Mucosa of rectum (tissue), 2 donors: ENCODE results near the gene ADAMTS20.

Source experiments
- H3K27ac ChIP-seq, 2 donors: one replicate each; pipeline ENCODE4 v1.7.0; 2013; ENCODE audit warnings: inconsistent platforms in 2 of 2, low read depth in 2 of 2, low read length in 2 of 2
- H3K27me3 ChIP-seq, 2 donors: one replicate each; pipeline ENCODE4 v1.7.0; 2013; ENCODE audit warnings: low read length in 2 of 2; ENCODE audit not compliant: control insufficient read depth in 2 of 2, insufficient read depth in 2 of 2
- H3K36me3 ChIP-seq, 2 donors: one replicate each; pipeline ENCODE4 v1.7.0; 2013; ENCODE audit warnings: low read length in 2 of 2; ENCODE audit not compliant: control insufficient read depth in 2 of 2, insufficient read depth in 2 of 2
- H3K4me1 ChIP-seq, 2 donors: one replicate each; pipeline ENCODE4 v1.7.0; 2013; ENCODE audit warnings: low read length in 2 of 2, mild to moderate bottlenecking in 1 of 2; ENCODE audit not compliant: control insufficient read depth in 2 of 2, insufficient read depth in 2 of 2
- H3K4me3 ChIP-seq, 2 donors: one replicate each; pipeline ENCODE4 v1.7.0; 2013; ENCODE audit warnings: low read length in 2 of 2
- H3K9ac ChIP-seq, 2 donors: one replicate each; pipeline ENCODE4 v1.7.0; 2013; ENCODE audit warnings: low read length in 2 of 2, low read depth in 1 of 2, mild to moderate bottlenecking in 1 of 2
- H3K9me3 ChIP-seq, 2 donors: one replicate each; pipeline ENCODE4 v1.7.0; 2013; ENCODE audit warnings: low read length in 2 of 2; ENCODE audit not compliant: control insufficient read depth in 2 of 2
- donor health status: healthy.
- donor health status: Normal muscosa, but diverticular disease.

Gene ADAMTS20

DNA sequence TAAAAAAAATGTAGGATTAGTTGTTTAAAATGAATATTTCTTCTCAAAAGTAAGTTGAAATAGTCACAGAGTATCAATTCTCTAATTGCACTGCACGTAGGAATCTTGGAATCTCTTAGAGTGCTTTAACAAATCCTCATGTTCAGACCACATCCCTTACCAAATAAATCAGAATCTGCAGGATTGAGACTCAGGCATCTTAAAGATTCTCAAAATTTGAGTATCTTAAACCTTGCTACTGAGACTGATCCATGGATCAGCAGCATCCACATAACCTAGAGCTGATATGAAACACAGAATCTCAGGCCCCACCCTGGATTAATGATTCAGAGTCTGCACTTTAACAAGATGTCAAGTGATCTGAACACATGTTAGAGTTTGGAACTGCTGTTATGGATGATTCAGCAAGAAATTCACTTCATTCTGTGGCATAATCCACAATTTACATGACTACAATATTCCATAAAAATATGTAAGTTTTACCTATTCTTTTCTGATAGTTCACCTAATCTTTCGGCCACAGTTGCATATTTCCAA is 58.7 kb downstream of the ADAMTS20 start:
- Histone ChIP-seq H3K27ac (no peak overlapping the region), H3K36me3 (no peaks in the 10 kb centered on the region), H3K4me1 (no peaks in the 10 kb centered on the region), H3K9me3 (no peaks in the 10 kb centered on the region), H3K27me3 (no peaks in the 10 kb centered on the region), H3K9ac (no peak overlapping the region), H3K4me3 (no peak overlapping the region)

DNA sequence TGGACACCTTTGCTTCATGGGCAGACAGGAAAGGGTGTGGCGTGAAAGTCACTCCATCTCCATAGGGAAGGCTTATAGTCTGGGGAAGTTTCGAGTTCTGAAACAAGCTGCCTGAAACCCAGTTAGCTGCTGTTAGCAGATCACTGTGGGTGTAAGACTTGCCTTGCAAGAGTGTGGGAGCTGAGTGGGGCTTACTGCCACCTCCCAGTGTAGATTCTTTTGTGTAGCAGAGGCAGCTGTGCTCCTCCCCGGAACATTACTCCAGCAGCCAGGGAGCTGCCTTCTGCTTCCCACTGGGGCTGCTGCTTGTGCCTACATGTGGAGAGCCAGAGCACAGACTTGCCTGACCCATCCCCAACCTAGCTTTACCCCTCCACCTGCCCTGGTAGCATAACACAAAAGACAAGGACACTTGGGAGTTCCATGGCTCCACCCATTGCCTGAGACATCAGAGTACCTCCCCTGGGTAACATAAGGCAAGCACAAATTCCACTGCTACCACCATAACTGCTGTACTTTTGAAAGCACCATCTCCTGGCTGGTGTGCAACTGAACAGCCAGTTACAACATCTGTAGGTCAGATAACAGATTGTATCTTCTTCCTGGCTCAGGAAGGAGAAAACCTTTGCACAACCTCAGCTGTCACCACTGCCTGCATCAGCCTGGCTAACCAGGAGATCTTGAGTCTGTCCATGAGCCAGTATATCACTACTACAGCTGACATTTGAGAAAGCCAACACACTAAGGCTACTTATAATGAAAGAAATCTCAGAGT is 69.5 kb downstream of the ADAMTS20 start:
- Histone ChIP-seq H3K27ac (no peak overlapping the region), H3K9me3 (no peaks in the 10 kb centered on the region), H3K36me3 (no peaks in the 10 kb centered on the region), H3K9ac (no peak overlapping the region), H3K4me3 (no peak overlapping the region), H3K27me3 (no peaks in the 10 kb centered on the region), H3K4me1 (no peaks in the 10 kb centered on the region)

DNA sequence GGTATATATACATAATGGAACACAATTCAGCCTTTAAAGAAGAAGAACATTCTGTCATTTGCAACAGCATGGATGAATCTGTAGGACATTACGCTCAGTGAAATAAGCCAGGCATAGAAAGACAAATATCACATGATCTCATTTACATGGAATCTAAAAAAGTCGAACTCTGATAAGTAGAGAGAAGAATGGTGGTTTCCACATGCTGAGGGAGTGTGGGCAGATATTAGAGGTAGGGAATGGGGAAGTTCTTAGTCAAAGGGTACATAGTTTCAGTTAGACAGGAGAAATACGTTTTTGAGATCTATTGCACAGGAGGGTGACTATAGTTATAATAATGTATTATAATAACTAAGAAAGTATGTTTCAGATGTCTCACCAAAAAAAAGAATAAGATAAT is 71.4 kb downstream of the ADAMTS20 start:
- Histone ChIP-seq H3K4me1 (no peaks in the 10 kb centered on the region), H3K27me3 (no peaks in the 10 kb centered on the region), H3K27ac (no peak overlapping the region), H3K9ac (no peak overlapping the region), H3K4me3 (no peak overlapping the region), H3K36me3 (no peaks in the 10 kb centered on the region), H3K9me3 (no peaks in the 10 kb centered on the region)

GRCh38 chr12:43462741-43463140 is 89.3 kb downstream of the ADAMTS20 start:
- H3K9me3 ChIP-seq: no peaks in the 10 kb centered on the region
- H3K9ac ChIP-seq: no peak overlapping the region
- H3K4me1 ChIP-seq: no peaks in the 10 kb centered on the region
- no peaks in the 10 kb centered on the region for H3K36me3 ChIP-seq
- H3K27ac ChIP-seq: no peak overlapping the region
- H3K4me3 ChIP-seq: no peak overlapping the region
- H3K27me3 ChIP-seq: no peaks in the 10 kb centered on the region

GRCh38 chr12:43462080-43462479 is 89.9 kb downstream of the ADAMTS20 start:
- H3K9ac ChIP-seq: no peak overlapping the region
- H3K36me3 ChIP-seq: no peaks in the 10 kb centered on the region
- no peak overlapping the region for H3K27ac ChIP-seq
- no peak overlapping the region for H3K4me3 ChIP-seq
- H3K27me3 ChIP-seq: no peaks in the 10 kb centered on the region
- H3K4me1 ChIP-seq: no peaks in the 10 kb centered on the region
- no peaks in the 10 kb centered on the region for H3K9me3 ChIP-seq

GRCh38 chr12:43459285-43459684 is 92.7 kb downstream of the ADAMTS20 start:
- Histone ChIP-seq H3K27me3 (no peaks in the 10 kb centered on the region), H3K9ac (no peak overlapping the region), H3K4me3 (no peak overlapping the region), H3K4me1 (no peaks in the 10 kb centered on the region), H3K36me3 (no peaks in the 10 kb centered on the region), H3K9me3 (peaks cover 0 to 3% of the 10 kb centered on the region in 2 donors), H3K27ac (no peak overlapping the region)

GRCh38 chr12:43453761-43454160 is 98.2 kb downstream of the ADAMTS20 start:
- no peaks in the 10 kb centered on the region for H3K36me3 ChIP-seq
- no peak overlapping the region for H3K4me3 ChIP-seq
- H3K27me3 ChIP-seq: no peaks in the 10 kb centered on the region
- H3K27ac ChIP-seq: no peak overlapping the region
- H3K9me3 ChIP-seq: peaks cover 0 to 3% of the 10 kb centered on the region in 2 donors
- no peaks in the 10 kb centered on the region for H3K4me1 ChIP-seq
- no peak overlapping the region for H3K9ac ChIP-seq

- H3K4me3 ChIP-seq: no peak overlapping the region
- no peak overlapping the region for H3K27ac ChIP-seq
- no peaks in the 10 kb centered on the region for H3K4me1 ChIP-seq
- H3K27me3 ChIP-seq: no peaks in the 10 kb centered on the region
- H3K9me3 ChIP-seq: no peaks in the 10 kb centered on the region
- no peak overlapping the region for H3K9ac ChIP-seq
- H3K36me3 ChIP-seq: no peaks in the 10 kb centered on the region
Measured at GRCh38 chr12:43444940-43445564, 107.0 kb downstream of the ADAMTS20 start.

GRCh38 chr12:43436597-43436996 is 115.4 kb downstream of the ADAMTS20 start:
- no peaks in the 10 kb centered on the region for H3K36me3 ChIP-seq
- no peak overlapping the region for H3K27ac ChIP-seq
- no peaks in the 10 kb centered on the region for H3K9me3 ChIP-seq
- H3K27me3 ChIP-seq: no peaks in the 10 kb centered on the region
- no peak overlapping the region for H3K9ac ChIP-seq
- no peak overlapping the region for H3K4me3 ChIP-seq
- H3K4me1 ChIP-seq: no peaks in the 10 kb centered on the region

GRCh38 chr12:43434614-43435013 is 117.4 kb downstream of the ADAMTS20 start:
- Histone ChIP-seq H3K27ac (no peak overlapping the region), H3K36me3 (no peaks in the 10 kb centered on the region), H3K4me3 (no peak overlapping the region), H3K27me3 (no peaks in the 10 kb centered on the region), H3K9ac (no peak overlapping the region), H3K9me3 (no peaks in the 10 kb centered on the region), H3K4me1 (no peaks in the 10 kb centered on the region)
